ENCODE results near the gene SLC17A5. TPM values are rescaled to one million over a fixed set of nuclear protein-coding genes. Genes with fewer than 3 reads are reported as not detected.
"Not testable (repeated sequence)": the region's sequence is repeated elsewhere in the genome, so short reads cannot be mapped to it uniquely, and the experiment has no call there.

Gene SLC17A5
- total RNA-seq, 2 experiments from 2014 or later: 4.2 to 5.0 TPM

DNA sequence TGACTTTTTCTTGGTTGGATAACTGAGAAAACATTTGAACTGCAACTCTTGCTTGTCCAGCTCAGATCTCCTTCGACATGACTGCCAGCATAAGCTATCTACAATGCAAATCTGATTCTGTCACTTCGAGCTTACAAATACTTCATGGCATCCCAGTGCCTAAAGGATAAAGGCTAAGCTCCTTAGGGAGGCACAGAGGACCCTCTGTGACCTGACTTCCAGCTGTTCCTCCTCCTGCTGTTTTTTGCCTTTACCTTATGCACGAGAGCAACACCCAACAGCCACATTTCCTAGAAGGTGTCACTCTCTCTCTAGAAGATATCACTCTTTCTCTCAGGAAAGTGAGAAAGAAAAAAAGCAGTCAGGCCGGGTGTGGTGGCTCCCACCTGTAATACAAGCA lies 23.4 kb downstream of the SLC17A5 start:
- no peaks in the 10 kb centered on the region for H3K27me3 Mint-ChIP-seq
- no peak overlapping the region for H3K4me3 Mint-ChIP-seq
- H3K36me3 Mint-ChIP-seq (ENCODE audit: low read depth): peaks cover 17% of the 10 kb centered on the region
- ATAC-seq (no peak), DNase-seq (no peak)
- H3K4me1 Mint-ChIP-seq (ENCODE audit: low read depth): peaks cover 6% of the 10 kb centered on the region
- intact Hi-C loops (cut with micrococcal nuclease): no loop called here
- CTCF ChIA-PET: no interaction called here
- TF ChIP-seq, protein P1, sequence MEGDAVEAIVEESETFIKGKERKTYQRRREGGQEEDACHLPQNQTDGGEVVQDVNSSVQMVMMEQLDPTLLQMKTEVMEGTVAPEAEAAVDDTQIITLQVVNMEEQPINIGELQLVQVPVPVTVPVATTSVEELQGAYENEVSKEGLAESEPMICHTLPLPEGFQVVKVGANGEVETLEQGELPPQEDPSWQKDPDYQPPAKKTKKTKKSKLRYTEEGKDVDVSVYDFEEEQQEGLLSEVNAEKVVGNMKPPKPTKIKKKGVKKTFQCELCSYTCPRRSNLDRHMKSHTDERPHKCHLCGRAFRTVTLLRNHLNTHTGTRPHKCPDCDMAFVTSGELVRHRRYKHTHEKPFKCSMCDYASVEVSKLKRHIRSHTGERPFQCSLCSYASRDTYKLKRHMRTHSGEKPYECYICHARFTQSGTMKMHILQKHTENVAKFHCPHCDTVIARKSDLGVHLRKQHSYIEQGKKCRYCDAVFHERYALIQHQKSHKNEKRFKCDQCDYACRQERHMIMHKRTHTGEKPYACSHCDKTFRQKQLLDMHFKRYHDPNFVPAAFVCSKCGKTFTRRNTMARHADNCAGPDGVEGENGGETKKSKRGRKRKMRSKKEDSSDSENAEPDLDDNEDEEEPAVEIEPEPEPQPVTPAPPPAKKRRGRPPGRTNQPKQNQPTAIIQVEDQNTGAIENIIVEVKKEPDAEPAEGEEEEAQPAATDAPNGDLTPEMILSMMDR (IDR thresholded peaks at IDR 0.05): no peak
- POLR2A ChIA-PET: interaction anchor here (1.0 to 3.2 kb wide), 2 partner anchors 110 to 116 kb away, joined by 3 to 14 read pairs; no protein-coding TSS in a partner anchor
- H3K9me3 Mint-ChIP-seq: no peaks in the 10 kb centered on the region
- no peak overlapping the region for H3K27ac Mint-ChIP-seq

DNA sequence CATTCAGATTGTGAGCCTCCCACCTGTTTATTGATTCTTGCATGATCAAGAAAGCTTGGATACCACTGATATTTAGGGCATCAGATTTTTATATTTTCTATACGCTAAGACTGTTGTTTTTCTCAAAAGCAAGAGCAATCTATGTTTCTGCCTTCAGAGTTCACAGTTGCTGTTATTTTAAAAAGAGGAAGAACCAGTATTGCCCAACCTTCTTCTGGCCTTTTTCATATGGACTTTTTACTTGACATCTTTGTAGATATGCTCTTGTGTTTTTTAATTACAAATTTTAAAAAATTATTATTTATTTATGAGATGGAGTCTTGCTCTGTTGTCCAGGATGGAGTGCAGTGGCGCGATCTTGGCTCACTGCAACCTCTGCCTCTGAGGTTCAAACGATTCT lies 28.9 kb downstream of the SLC17A5 start:
- ChIA-PET CTCF (interaction anchor here (1.4 to 2.2 kb wide), 2 partner anchors 14 to 28 kb away, joined by 4 to 11 read pairs; partner anchors contain the start of gene SLC17A5), POLR2A (no interaction called here)
- Mint-ChIP-seq H3K27me3 (no peaks in the 10 kb centered on the region), H3K9me3 (no peaks in the 10 kb centered on the region), H3K27ac (no peak overlapping the region), H3K36me3 (ENCODE audit: low read depth) (peaks cover 4% of the 10 kb centered on the region), H3K4me1 (ENCODE audit: low read depth) (peaks cover 6% of the 10 kb centered on the region), H3K4me3 (no peak overlapping the region)
- TF ChIP-seq, protein P1 (IDR thresholded peaks at IDR 0.05): no peak
- DNase-seq (no peak), ATAC-seq (no peak)
- intact Hi-C loops (cut with micrococcal nuclease): no loop called here

DNA sequence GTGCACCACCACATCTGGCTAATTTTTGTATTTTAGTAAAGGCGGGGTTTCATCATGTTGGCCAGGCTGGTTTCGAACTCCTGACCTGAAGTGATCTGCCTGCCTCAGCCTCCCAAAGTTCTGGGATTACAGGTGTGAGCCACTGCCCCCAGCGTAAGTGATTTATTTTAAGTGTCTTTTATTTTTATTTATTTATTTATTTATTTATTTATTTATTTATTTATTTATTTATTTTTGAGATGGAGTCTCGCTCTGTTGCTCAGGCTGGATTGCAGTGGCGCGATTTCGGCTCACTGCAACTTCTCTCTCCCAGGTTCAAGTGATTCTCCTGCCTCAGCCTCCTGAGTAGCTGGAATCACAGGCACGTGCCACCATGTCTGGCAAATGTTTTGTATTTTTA lies 30.3 kb downstream of the SLC17A5 start:
- ATAC-seq; H3K4me3 Mint-ChIP-seq; CTCF ChIA-PET; DNase-seq; H3K27me3 Mint-ChIP-seq; H3K9me3 Mint-ChIP-seq; H3K27ac Mint-ChIP-seq; H3K4me1 Mint-ChIP-seq (ENCODE audit: low read depth); POLR2A ChIA-PET; intact Hi-C loops (cut with micrococcal nuclease); H3K36me3 Mint-ChIP-seq (ENCODE audit: low read depth): not testable (repeated sequence)

DNA sequence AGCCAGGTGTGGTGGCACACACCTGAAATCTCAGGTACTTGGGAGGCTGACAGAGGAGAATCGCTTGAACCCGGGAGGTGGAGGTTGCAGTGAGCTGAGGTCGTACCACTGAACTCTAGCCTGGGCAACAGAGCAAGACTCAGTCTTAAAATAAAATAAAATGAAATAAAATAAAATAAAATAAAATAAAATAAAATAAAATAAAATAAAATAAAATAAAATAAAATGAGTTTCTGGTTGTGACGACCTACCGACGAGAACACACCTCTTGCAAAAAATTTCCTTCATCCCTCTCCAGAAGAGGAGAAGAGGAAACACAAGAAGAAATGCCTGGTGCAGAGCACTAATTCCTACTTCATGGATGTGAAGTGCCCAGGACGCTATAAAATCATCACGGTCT lies 35.7 kb downstream of the SLC17A5 start:
- POLR2A ChIA-PET; ATAC-seq; intact Hi-C loops (cut with micrococcal nuclease); CTCF ChIA-PET; H3K27me3 Mint-ChIP-seq; DNase-seq; H3K4me1 Mint-ChIP-seq (ENCODE audit: low read depth); H3K9me3 Mint-ChIP-seq; H3K27ac Mint-ChIP-seq; H3K4me3 Mint-ChIP-seq; H3K36me3 Mint-ChIP-seq (ENCODE audit: low read depth): not testable (repeated sequence)

DNA sequence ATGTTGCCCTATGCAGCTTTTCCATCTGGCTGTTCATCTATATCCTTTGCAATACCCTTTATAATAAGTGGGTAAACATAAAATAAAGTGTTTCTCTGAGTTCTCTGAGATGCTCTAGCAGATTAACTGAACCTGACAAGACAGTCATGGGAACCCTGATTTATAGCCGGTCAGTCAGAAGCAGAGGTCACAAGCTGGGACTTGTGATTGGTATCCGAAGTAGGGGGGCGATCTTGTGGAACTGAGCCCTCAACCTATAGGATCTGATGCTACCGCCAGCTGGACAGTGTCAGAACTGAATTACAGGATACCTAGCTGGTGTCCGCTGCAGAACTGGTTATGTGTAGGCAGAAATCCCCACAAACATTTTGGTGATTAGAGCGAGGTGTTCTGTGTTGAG lies 39.0 kb downstream of the SLC17A5 start:
- Mint-ChIP-seq H3K36me3 (ENCODE audit: low read depth) (peaks cover 5% of the 10 kb centered on the region), H3K27me3 (no peaks in the 10 kb centered on the region), H3K9me3 (no peaks in the 10 kb centered on the region), H3K4me3 (no peak overlapping the region), H3K27ac (no peak overlapping the region), H3K4me1 (ENCODE audit: low read depth) (peaks cover 4% of the 10 kb centered on the region)
- DNase-seq (no peak), ATAC-seq (no peak)
- intact Hi-C loops (cut with micrococcal nuclease): loop anchor here (5.0 kb wide), 1 partner anchor 93 kb away; the partner anchor contains the start of gene EEF1A1
- ChIA-PET POLR2A (interaction anchor here (0.8 to 13.3 kb wide), 4 partner anchors 17 to 163 kb away, joined by 3 to 204 read pairs (median 4); partner anchors contain the start of genes CGAS and EEF1A1), CTCF (no interaction called here)
- TF ChIP-seq, protein P1 (IDR thresholded peaks at IDR 0.05): no peak

DNA sequence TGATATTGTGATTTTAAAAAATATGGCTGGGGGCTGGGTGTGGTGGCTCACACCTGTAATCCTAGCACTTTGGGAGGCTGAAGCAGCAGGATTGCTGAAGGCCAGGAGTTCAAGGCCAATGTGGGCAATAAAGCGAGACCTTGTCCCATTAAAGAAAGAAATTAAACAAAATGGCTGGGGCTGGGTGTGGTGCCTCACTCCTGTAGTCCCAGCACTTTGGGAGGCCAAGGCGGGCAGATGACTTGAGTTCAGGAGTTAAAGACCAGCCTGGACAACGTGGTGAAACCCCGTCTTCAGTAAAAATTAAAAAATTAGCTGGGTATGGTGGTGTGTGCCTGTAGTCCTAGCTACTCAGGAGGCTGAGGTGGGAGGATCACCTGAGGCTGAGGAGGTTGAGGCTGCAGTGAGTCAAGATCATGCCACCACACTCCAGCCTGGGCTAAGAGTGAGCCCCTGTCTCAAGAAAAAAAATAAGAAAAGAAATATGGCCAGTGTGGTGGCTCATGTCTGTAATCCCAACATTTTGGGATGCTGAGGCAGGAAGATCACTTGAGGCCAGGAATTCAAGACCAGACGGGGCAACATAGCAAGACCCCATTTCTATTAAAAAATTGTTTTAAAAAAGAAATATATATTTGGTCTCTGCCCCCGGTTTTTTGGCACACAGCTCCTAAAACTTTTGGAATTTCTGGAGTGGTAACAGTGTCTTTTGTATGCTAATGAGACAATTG lies 39.8 kb downstream of the SLC17A5 start:
- no peak overlapping the region for H3K27ac Mint-ChIP-seq
- H3K9me3 Mint-ChIP-seq: no peaks in the 10 kb centered on the region
- TF ChIP-seq, protein P1 (IDR thresholded peaks at IDR 0.05): no peak
- H3K4me1 Mint-ChIP-seq (ENCODE audit: low read depth): peaks cover 4% of the 10 kb centered on the region
- intact Hi-C loops (cut with micrococcal nuclease): loop anchor here (5.0 kb wide), 1 partner anchor 92 kb away; the partner anchor contains the start of gene EEF1A1
- H3K36me3 Mint-ChIP-seq (ENCODE audit: low read depth): peaks cover 8% of the 10 kb centered on the region
- no peak for ATAC-seq
- H3K27me3 Mint-ChIP-seq: no peaks in the 10 kb centered on the region
- no peak overlapping the region for H3K4me3 Mint-ChIP-seq
- ChIA-PET CTCF (interaction anchor here (0.7 kb wide), 1 partner anchor 93 kb away, joined by 3 read pairs; the partner anchor contains the start of gene EEF1A1), POLR2A (interaction anchor here (0.8 to 13.3 kb wide), 4 partner anchors 18 to 162 kb away, joined by 3 to 204 read pairs (median 4); partner anchors contain the start of genes CGAS and EEF1A1)
- no peak for DNase-seq
